Esophagus muscularis mucosa (tissue), 4 donors: Measurements from ENCODE around the gene ASIC2. TPM values are rescaled to one million over a fixed set of nuclear protein-coding genes. Genes with fewer than 3 reads are reported as not detected.

Source experiments
- DNase-seq: peaks from one replicate; pipeline ENCODE4 v3.0.0-alpha.2; 2017; ENCODE audit errors: extremely low spot score
- H3K27ac ChIP-seq, 4 donors: fragments of 200-600 bp; sonication (generic); replicated peaks in 1 of 4; 1 replicate in 3 of 4; 2 replicates in 1 of 4; pipeline ENCODE4 v1.5.1; 2016 to 2019; ENCODE audit warnings: mild to moderate bottlenecking in 1 of 4
- H3K27me3 ChIP-seq, 4 donors: fragments of 200-600 bp; sonication (generic); one replicate each; pipeline versions ENCODE4 v1.5.1 to v1.6.0; 2016 to 2019
- H3K36me3 ChIP-seq, 4 donors: fragments of 200-600 bp; sonication (generic); one replicate each; pipeline ENCODE4 v1.5.1; 2016 to 2019
- H3K4me1 ChIP-seq, 4 donors: fragments of 200-600 bp; sonication (generic); one replicate each; pipeline ENCODE4 v1.5.1; 2016 to 2019
- H3K4me3 ChIP-seq, 4 donors: fragments of 200-600 bp; sonication (generic); 1 replicate in 2 of 4; 2 replicates in 2 of 4; pipeline ENCODE4 v1.5.1; 2016 to 2019; ENCODE audit warnings: mild to moderate bottlenecking in 4 of 4, moderate library complexity in 1 of 4
- H3K9me3 ChIP-seq, 4 donors: fragments of 200-600 bp; sonication (generic); 1 replicate in 3 of 4; 2 replicates in 1 of 4; pipeline ENCODE4 v1.5.1; 2016 to 2019
- CTCF ChIP-seq, 3 experiments: fragments of 200-600 bp in 2 of 3; fragments of 450-650 bp in 1 of 3; sonication (generic) in 2 of 3; IDR thresholded peaks; one replicate each; pipeline ENCODE4 v1.5.1; 2017 to 2019; ENCODE audit warnings: antibody characterized with exemption in 3 of 3, mild to moderate bottlenecking in 2 of 3, moderate library complexity in 1 of 3
- EP300 ChIP-seq: sonication (generic); formaldehyde crosslinking; IDR thresholded peaks from one replicate; pipeline ENCODE4 v1.6.1; 2017; ENCODE audit warnings: antibody characterized with exemption
- POLR2A ChIP-seq: fragments of 450-650 bp; IDR thresholded peaks from one replicate; pipeline ENCODE4 v1.6.1; 2017; ENCODE audit warnings: antibody characterized with exemption, moderate library complexity, mild to moderate bottlenecking, low read depth
- POLR2AphosphoS5 ChIP-seq, 2 donors: sonication (generic); formaldehyde crosslinking; IDR thresholded peaks; one replicate each; pipeline ENCODE4 v1.6.1; 2017; ENCODE audit warnings: antibody characterized with exemption in 2 of 2
- WGBS: methylation state at CpG from one replicate; pipeline ENCODE4 v1.1.5; 2018; 5-methylcytosine and 5-hydroxymethylcytosine counted together
- intact Hi-C: fragments of 100-400 bp; cut with DNase I; formaldehyde crosslinking; loops from one replicate; pipeline ENCODE4 v1.15.1; 2023
- total RNA-seq, 4 donors: library from RNA; depleted of rRNA; stranded (reverse); fragments of >200 nt; gene quantifications; one replicate each; pipeline versions ENCODE4 v1.1.0 to v1.2.1, GENCODE V29; 2016

ASIC2 gene
- total RNA-seq, 4 donors from 2014 or later = 0.13 TPM; not detected in 3

- Histone ChIP-seq H3K27ac (no peak overlapping the region), H3K27me3 (no peaks in the 10 kb centered on the region), H3K9me3 (no peaks in the 10 kb centered on the region), H3K4me1 (no peaks in the 10 kb centered on the region), H3K36me3 (no peaks in the 10 kb centered on the region), H3K4me3 (no peak overlapping the region)
- intact Hi-C loops = no loop called here
- DNase-seq = no peak
- TF ChIP-seq POLR2AphosphoS5 (IDR thresholded peaks at IDR 0.05) (no peak), POLR2A (no peak), EP300 (no peak), CTCF (IDR thresholded peaks at IDR 0.05) (no peak)
Measured at GRCh38 chr17:33225994-33226393, 67.1 kb downstream of the ASIC2 start.

- no peaks in the 10 kb centered on the region for H3K36me3 ChIP-seq
- intact Hi-C loops = no loop called here
- no peak overlapping the region for H3K4me3 ChIP-seq
- TF ChIP-seq EP300 (no peak), CTCF (IDR thresholded peaks at IDR 0.05) (no peak), POLR2AphosphoS5 (IDR thresholded peaks at IDR 0.05) (no peak), POLR2A (no peak)
- H3K9me3 ChIP-seq = no peaks in the 10 kb centered on the region
- H3K27me3 ChIP-seq = no peaks in the 10 kb centered on the region
- no peak overlapping the region for H3K27ac ChIP-seq
- no peaks in the 10 kb centered on the region for H3K4me1 ChIP-seq
- WGBS = 75% methylated on average over 1 of the region's 1 CpG
- no peak for DNase-seq
Measured at GRCh38 chr17:33225509-33225908, 67.6 kb downstream of the ASIC2 start.

- TF ChIP-seq POLR2A = no peak
- no peak for TF ChIP-seq CTCF (IDR thresholded peaks at IDR 0.05)
- TF ChIP-seq EP300 = no peak
- no peak for TF ChIP-seq POLR2AphosphoS5 (IDR thresholded peaks at IDR 0.05)
Measured at GRCh38 chr17:33220036-33220435, 73.1 kb downstream of the ASIC2 start.

GRCh38 chr17:33218698-33219601, 74.1 kb downstream of the ASIC2 start:
- WGBS = 64% methylated on average over 12 of the region's 12 CpGs
- H3K9me3 ChIP-seq = no peaks in the 10 kb centered on the region
- no peak overlapping the region for H3K4me3 ChIP-seq
- peaks cover 0 to 6% (median 0%) of the 10 kb centered on the region in 4 donors for H3K4me1 ChIP-seq
- no peak overlapping the region for H3K27ac ChIP-seq
- peaks cover 0 to 22% (median 0%) of the 10 kb centered on the region in 4 donors for H3K27me3 ChIP-seq
- DNase-seq = no peak
- TF ChIP-seq POLR2AphosphoS5 (IDR thresholded peaks at IDR 0.05) = no peak
- no peak for TF ChIP-seq EP300
- no peak for TF ChIP-seq POLR2A
- no peak for TF ChIP-seq CTCF (IDR thresholded peaks at IDR 0.05)
- H3K36me3 ChIP-seq = no peaks in the 10 kb centered on the region
- intact Hi-C loops = no loop called here

More at GRCh38 chr17:33220036-33220435, 73.1 kb downstream of the ASIC2 start:
- H3K4me3 ChIP-seq = no peak overlapping the region
- no peak overlapping the region for H3K27ac ChIP-seq
- peaks cover 0 to 14% (median 0%) of the 10 kb centered on the region in 4 donors for H3K27me3 ChIP-seq
- intact Hi-C loops = no loop called here
- H3K9me3 ChIP-seq = no peaks in the 10 kb centered on the region
- 74% methylated on average over 3 of the region's 3 CpGs for WGBS
- H3K36me3 ChIP-seq = no peaks in the 10 kb centered on the region
- no peak for DNase-seq
- H3K4me1 ChIP-seq = peaks cover 0 to 6% (median 0%) of the 10 kb centered on the region in 4 donors
